ENCODE data around the gene PSPN. TPM values are rescaled to one million over a fixed set of nuclear protein-coding genes. Genes with fewer than 3 reads are reported as not detected.

Gene PSPN
- total and polyA plus RNA-seq, 4 donors: 0.50 to 1.5 (median 1.1) TPM

- DNase-seq: peak in 1 of 3 donors; percentile 35
- 78 to 85% methylated on average over 33 of the region's 33 CpGs for WGBS, 2 donors
- peaks cover 20 to 79% (median 52%) of the 10 kb centered on the region in 4 donors for H3K36me3 ChIP-seq (ENCODE audit: control insufficient read depth in 4 of 4, insufficient read depth in 4 of 4, low read length in 4 of 4)
- no peak overlapping the region for H3K27ac ChIP-seq (ENCODE audit: low read depth in 1 of 2, low read length in 1 of 2)
- TF ChIP-seq CTCF (IDR thresholded peaks at IDR 0.05; ENCODE audit: control extremely low read depth, extremely low read depth): no peak
- ATAC-seq (ENCODE audit: insufficient read depth, low FRiP score): no peak
- peaks cover 0 to 27% (median 10%) of the 10 kb centered on the region in 5 donors for H3K4me1 ChIP-seq (ENCODE audit: control insufficient read depth in 5 of 5, insufficient read depth in 5 of 5, low read length in 5 of 5)
- H3K4me3 ChIP-seq: no peak overlapping the region
- H3K9ac ChIP-seq (ENCODE audit: insufficient read depth in 1 of 2, low read length in 2 of 2): no peak overlapping the region
- no peaks in the 10 kb centered on the region for H3K27me3 ChIP-seq (ENCODE audit: control insufficient read depth in 3 of 3, insufficient read depth in 3 of 3, low read length in 2 of 3)
- H3K9me3 ChIP-seq (ENCODE audit: control insufficient read depth in 4 of 4, insufficient read depth in 3 of 4, low read length in 3 of 4): no peaks in the 10 kb centered on the region
Observed at GRCh38 chr19:6417713-6418561, 42.2 kb upstream of the PSPN start.

GRCh38 chr19:6416658-6417405, 41.1 kb upstream of the PSPN start:
- no peak overlapping the region for H3K9ac ChIP-seq (ENCODE audit: insufficient read depth in 1 of 2, low read length in 2 of 2)
- no peak overlapping the region for H3K27ac ChIP-seq (ENCODE audit: low read depth in 1 of 2, low read length in 1 of 2)
- no peak for ATAC-seq (ENCODE audit: insufficient read depth, low FRiP score)
- peaks cover 20 to 79% (median 46%) of the 10 kb centered on the region in 4 donors for H3K36me3 ChIP-seq (ENCODE audit: control insufficient read depth in 4 of 4, insufficient read depth in 4 of 4, low read length in 4 of 4)
- H3K4me3 ChIP-seq: no peak overlapping the region
- H3K4me1 ChIP-seq (ENCODE audit: control insufficient read depth in 5 of 5, insufficient read depth in 5 of 5, low read length in 5 of 5): peaks cover 0 to 28% (median 10%) of the 10 kb centered on the region in 5 donors
- WGBS, 2 donors: 96% methylated on average over 27 to 29 of the region's 29 CpGs
- no peaks in the 10 kb centered on the region for H3K9me3 ChIP-seq (ENCODE audit: control insufficient read depth in 4 of 4, insufficient read depth in 3 of 4, low read length in 3 of 4)
- no peak for DNase-seq
- TF ChIP-seq CTCF (IDR thresholded peaks at IDR 0.05; ENCODE audit: control extremely low read depth, extremely low read depth): no peak
- H3K27me3 ChIP-seq (ENCODE audit: control insufficient read depth in 3 of 3, insufficient read depth in 3 of 3, low read length in 2 of 3): no peaks in the 10 kb centered on the region

- WGBS, 2 donors: 95 to 98% methylated on average over 32 of the region's 32 CpGs
- DNase-seq: no peak
- ATAC-seq (ENCODE audit: insufficient read depth, low FRiP score): no peak
Observed at GRCh38 chr19:6415591-6416190, 40.0 kb upstream of the PSPN start.

More at GRCh38 chr19:6415591-6416190, 40.0 kb upstream of the PSPN start:
- no peaks in the 10 kb centered on the region for H3K9me3 ChIP-seq (ENCODE audit: control insufficient read depth in 4 of 4, insufficient read depth in 3 of 4, low read length in 3 of 4)
- H3K27ac ChIP-seq (ENCODE audit: low read depth in 1 of 2, low read length in 1 of 2): no peak overlapping the region
- H3K4me1 ChIP-seq (ENCODE audit: control insufficient read depth in 5 of 5, insufficient read depth in 5 of 5, low read length in 5 of 5): peaks cover 0 to 31% (median 10%) of the 10 kb centered on the region in 5 donors
- peaks cover 20 to 67% (median 39%) of the 10 kb centered on the region in 4 donors for H3K36me3 ChIP-seq (ENCODE audit: control insufficient read depth in 4 of 4, insufficient read depth in 4 of 4, low read length in 4 of 4)
- TF ChIP-seq CTCF (IDR thresholded peaks at IDR 0.05; ENCODE audit: control extremely low read depth, extremely low read depth): no peak
- no peak overlapping the region for H3K9ac ChIP-seq (ENCODE audit: insufficient read depth in 1 of 2, low read length in 2 of 2)
- H3K27me3 ChIP-seq (ENCODE audit: control insufficient read depth in 3 of 3, insufficient read depth in 3 of 3, low read length in 2 of 3): no peaks in the 10 kb centered on the region
- H3K4me3 ChIP-seq: no peak overlapping the region

Measured in lung (tissue), 12 donors.